Bronchial epithelial cell (primary cell): ENCODE measurements around the gene COQ10A. TPM values are rescaled to one million over a fixed set of nuclear protein-coding genes. Genes with fewer than 3 reads are reported as not detected.

Experiments
- DNase-seq: peaks from one replicate; pipeline ENCODE4 v3.0.0-alpha.2; 2010; ENCODE audit warnings: low read depth
- FAIRE-seq: peaks from 2 replicates; lab custom pipeline; 2011; peaks lifted over from hg19 to GRCh38; lab: Jason Lieb, UNC
- H3K27me3 ChIP-seq: 2 replicates; pipeline ENCODE4 v1.5.1; 2011; ENCODE audit warnings: low read length; ENCODE audit not compliant: control insufficient read depth, insufficient read depth
- H3K36me3 ChIP-seq: 2 replicates; pipeline ENCODE4 v1.5.1; 2011; ENCODE audit warnings: low read length; ENCODE audit not compliant: control insufficient read depth, insufficient read depth
- H3K4me3 ChIP-seq: 2 replicates; pipeline ENCODE4 v1.5.1; 2011; ENCODE audit warnings: mild to moderate bottlenecking, low read depth, low read length, control low read depth
- total RNA-seq: library from RNA; depleted of rRNA; stranded (reverse); fragments of >200 nt; gene quantifications from 2 replicates; pipeline ENCODE4 v1.2.1, GENCODE V29; 2014
- TF ChIP-seq, protein P1 (sequence below): IDR thresholded peaks from 2 replicates; pipeline ENCODE4 v1.5.1; 2011; ENCODE audit warnings: mild to moderate bottlenecking, moderate library complexity, low read length, control low read depth, inconsistent platforms; ENCODE audit not compliant: insufficient read depth, severe bottlenecking

The COQ10A gene
- total RNA-seq, 1 donor from 2014 or later, result 5.3 TPM

DNA sequence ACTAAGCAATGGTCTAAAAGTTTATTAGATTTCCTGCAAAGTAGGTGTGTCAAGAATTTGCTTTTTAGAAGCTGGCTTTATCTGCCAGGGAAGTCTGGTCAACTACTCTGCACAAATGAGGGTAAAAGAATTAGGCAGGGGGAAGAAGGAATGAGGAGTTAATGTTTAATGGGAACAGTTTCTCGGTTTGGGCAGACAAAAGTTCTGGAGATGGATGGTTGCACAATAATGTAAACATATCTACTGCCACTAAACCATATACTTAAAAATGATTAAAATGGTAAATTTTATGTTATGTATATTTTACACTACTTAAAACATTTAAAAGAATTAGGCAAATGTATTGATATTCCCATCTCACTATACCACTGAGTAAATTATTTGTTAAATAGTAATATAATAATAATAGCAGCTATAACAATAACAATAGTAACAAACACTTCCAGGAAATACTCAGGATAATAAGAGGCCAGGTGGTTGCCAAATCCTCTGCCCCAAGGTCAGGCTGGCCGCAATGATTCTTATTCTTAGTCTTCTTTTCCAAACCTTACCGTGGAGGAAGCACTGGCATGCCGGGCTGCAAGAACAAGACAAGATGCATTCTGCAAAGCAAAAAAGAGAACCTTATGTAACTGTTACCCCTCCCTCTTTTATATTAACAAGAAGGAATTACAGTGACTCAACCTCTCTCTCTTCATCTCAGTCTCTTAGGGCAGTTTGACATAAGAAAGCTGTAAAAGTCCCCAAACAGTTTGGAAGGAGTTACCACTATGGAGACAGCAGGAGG, 19.5 kb downstream of the COQ10A start:
- Histone ChIP-seq H3K27me3 (no peaks in the 10 kb centered on the region), H3K4me3 (no peak overlapping the region), H3K36me3 (peaks cover 14% of the 10 kb centered on the region)
- TF ChIP-seq, protein P1, sequence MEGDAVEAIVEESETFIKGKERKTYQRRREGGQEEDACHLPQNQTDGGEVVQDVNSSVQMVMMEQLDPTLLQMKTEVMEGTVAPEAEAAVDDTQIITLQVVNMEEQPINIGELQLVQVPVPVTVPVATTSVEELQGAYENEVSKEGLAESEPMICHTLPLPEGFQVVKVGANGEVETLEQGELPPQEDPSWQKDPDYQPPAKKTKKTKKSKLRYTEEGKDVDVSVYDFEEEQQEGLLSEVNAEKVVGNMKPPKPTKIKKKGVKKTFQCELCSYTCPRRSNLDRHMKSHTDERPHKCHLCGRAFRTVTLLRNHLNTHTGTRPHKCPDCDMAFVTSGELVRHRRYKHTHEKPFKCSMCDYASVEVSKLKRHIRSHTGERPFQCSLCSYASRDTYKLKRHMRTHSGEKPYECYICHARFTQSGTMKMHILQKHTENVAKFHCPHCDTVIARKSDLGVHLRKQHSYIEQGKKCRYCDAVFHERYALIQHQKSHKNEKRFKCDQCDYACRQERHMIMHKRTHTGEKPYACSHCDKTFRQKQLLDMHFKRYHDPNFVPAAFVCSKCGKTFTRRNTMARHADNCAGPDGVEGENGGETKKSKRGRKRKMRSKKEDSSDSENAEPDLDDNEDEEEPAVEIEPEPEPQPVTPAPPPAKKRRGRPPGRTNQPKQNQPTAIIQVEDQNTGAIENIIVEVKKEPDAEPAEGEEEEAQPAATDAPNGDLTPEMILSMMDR, result no peak
- no peak for DNase-seq
- no peak for FAIRE-seq

DNA sequence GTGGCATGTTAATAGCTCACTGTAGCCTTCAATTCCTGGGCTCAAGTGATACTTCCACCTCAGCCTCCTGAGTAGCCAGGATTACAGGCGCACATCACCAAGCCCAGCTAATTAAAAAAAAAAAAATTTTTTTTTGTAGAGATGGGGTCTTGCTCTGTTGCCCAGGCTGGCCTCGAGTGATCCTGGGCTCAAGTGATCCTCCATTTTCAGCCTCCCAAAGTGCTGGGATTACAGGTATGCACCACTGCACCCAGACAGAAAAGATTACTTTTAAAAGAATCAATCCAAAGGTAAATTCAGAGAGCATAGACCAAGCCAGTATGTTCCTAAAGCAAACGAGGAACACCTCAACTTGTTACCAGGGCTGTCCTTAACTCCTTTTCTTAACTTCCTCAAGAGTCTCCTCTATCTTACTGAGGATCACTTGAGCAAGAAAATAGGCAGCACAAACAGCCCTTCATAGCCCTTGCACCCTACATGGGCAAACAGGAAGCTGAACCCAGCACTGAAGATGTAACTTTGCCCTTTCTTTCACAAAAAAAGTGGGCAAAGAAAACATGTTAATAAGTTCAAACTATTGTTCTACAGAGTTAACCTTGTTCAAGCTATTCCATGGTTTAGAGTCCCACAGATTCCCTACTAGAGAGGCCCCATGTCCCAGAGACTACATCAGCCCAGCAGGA, 22.1 kb downstream of the COQ10A start:
- DNase-seq (no peak), FAIRE-seq (no peak)
- no peaks in the 10 kb centered on the region for H3K27me3 ChIP-seq
- peaks cover 9% of the 10 kb centered on the region for H3K36me3 ChIP-seq
- no peak overlapping the region for H3K4me3 ChIP-seq
- TF ChIP-seq, protein P1, result no peak

DNA sequence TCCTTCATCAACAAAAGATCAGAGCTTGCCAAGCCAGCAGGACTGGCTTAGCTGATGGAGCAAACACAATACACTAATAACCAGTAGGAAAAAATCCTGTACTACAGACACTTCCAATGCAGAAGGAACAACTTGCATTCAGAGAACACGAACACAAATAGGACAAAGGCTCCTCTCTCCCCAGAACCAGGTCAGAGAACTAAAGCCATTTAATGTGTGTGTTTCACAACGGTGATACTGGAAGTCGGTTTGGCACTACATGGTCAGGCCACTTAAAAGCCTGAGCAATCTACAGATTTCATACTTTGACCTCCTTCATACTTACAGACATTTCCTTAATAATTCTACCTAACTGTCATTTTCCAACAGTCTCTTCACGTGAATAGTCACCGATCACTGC, 27.1 kb downstream of the COQ10A start:
- no peak for DNase-seq
- H3K4me3 ChIP-seq, result no peak overlapping the region
- peaks cover 4% of the 10 kb centered on the region for H3K36me3 ChIP-seq
- no peak for FAIRE-seq
- TF ChIP-seq, protein P1, result no peak
- H3K27me3 ChIP-seq, result no peaks in the 10 kb centered on the region

DNA sequence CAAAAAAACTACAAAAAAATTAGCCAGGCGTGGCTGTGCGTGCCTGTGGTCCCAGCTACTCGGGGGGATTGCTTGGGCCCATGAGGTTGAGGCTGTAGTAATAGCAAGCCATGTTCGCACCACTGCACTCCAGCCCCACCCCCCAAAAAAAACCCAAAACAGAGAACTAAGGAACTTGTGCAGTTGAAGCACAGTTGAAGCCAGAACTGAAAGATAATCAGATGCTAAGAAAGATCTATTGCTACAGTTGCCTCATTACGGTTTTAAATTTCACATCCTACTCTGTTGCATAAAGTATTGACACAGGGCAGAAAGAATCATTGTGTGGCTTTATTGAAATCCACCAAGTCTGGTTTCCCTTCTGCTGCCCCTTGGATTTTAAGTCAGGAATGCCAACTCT, 29.6 kb downstream of the COQ10A start:
- H3K27me3 ChIP-seq, result no peaks in the 10 kb centered on the region
- FAIRE-seq, result no peak
- TF ChIP-seq, protein P1, result no peak
- DNase-seq, result no peak
- no peak overlapping the region for H3K4me3 ChIP-seq
- peaks cover 4% of the 10 kb centered on the region for H3K36me3 ChIP-seq

DNA sequence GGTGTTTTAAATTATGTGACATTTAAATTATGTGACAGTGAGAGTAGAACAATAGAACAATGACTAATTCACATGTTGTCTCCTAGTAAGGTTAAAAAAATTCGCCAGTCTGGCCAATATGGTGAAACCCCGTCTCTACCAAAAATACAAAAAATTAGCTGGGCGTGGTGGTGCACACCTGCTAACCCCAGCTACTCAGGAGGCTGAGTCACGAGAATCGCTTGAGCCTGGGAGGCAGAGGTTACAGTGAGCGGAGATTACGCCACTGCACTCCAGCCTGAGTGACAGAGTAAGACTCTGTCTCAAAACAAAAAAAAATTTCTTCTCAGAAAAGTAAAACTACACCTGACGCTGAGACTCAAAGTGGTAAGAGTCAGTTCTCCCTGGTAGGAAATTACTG, 30.7 kb downstream of the COQ10A start:
- Histone ChIP-seq H3K27me3 (no peaks in the 10 kb centered on the region), H3K4me3 (no peak overlapping the region), H3K36me3 (peaks cover 7% of the 10 kb centered on the region)
- DNase-seq, result no peak
- FAIRE-seq, result no peak
- TF ChIP-seq, protein P1, result no peak
